ENCODE data around the gene KRT85.

Gene KRT85

GRCh38 chr12:52402377-52402776 is 35.1 kb upstream of the KRT85 start:
- Histone ChIP-seq H3K9ac (ENCODE audit: low read length) (no peak overlapping the region), H3K9me3 (ENCODE audit: insufficient read depth, low read length) (no peaks in the 10 kb centered on the region), H4K20me1 (ENCODE audit: low read depth, low read length) (no peaks in the 10 kb centered on the region), H3K4me3 (ENCODE audit: insufficient read depth, low read length, poor library complexity, severe bottlenecking) (no peak overlapping the region), H3K79me2 (ENCODE audit: insufficient read depth, low read length) (no peaks in the 10 kb centered on the region), H3K27ac (ENCODE audit: low read depth, low read length) (no peak overlapping the region), H3F3A (ENCODE audit: insufficient read depth) (no peaks in the 10 kb centered on the region), H3K9me2 (replicated peaks; ENCODE audit: insufficient read depth, low read length) (no peaks in the 10 kb centered on the region), H3K4me2 (ENCODE audit: low read depth, low read length, poor library complexity, severe bottlenecking) (no peak overlapping the region), H3K27me3 (ENCODE audit: low read length) (no peaks in the 10 kb centered on the region), H2AFZ (ENCODE audit: low read depth, low read length, severe bottlenecking) (no peak overlapping the region), H3K36me3 (ENCODE audit: low read length) (no peaks in the 10 kb centered on the region)
- TF ChIP-seq EZH2phosphoT487 (conservative IDR thresholded peaks at IDR 0.05; ENCODE audit: low read length), result no peak
- no peak for TF ChIP-seq CTCF (IDR thresholded peaks at IDR 0.05; ENCODE audit: insufficient read depth, low read length, poor library complexity, severe bottlenecking)

GRCh38 chr12:52401926-52402325 is 34.6 kb upstream of the KRT85 start:
- Histone ChIP-seq H3K9me3 (ENCODE audit: insufficient read depth, low read length) (no peaks in the 10 kb centered on the region), H3K4me2 (ENCODE audit: low read depth, low read length, poor library complexity, severe bottlenecking) (no peak overlapping the region), H2AFZ (ENCODE audit: low read depth, low read length, severe bottlenecking) (no peak overlapping the region), H3F3A (ENCODE audit: insufficient read depth) (no peaks in the 10 kb centered on the region), H4K20me1 (ENCODE audit: low read depth, low read length) (no peaks in the 10 kb centered on the region), H3K27ac (ENCODE audit: low read depth, low read length) (no peak overlapping the region), H3K79me2 (ENCODE audit: insufficient read depth, low read length) (no peaks in the 10 kb centered on the region), H3K4me3 (ENCODE audit: insufficient read depth, low read length, poor library complexity, severe bottlenecking) (no peak overlapping the region), H3K36me3 (ENCODE audit: low read length) (no peaks in the 10 kb centered on the region), H3K9ac (ENCODE audit: low read length) (no peak overlapping the region), H3K27me3 (ENCODE audit: low read length) (no peaks in the 10 kb centered on the region), H3K9me2 (replicated peaks; ENCODE audit: insufficient read depth, low read length) (no peaks in the 10 kb centered on the region)
- TF ChIP-seq CTCF (IDR thresholded peaks at IDR 0.05; ENCODE audit: insufficient read depth, low read length, poor library complexity, severe bottlenecking), result no peak
- TF ChIP-seq EZH2phosphoT487 (conservative IDR thresholded peaks at IDR 0.05; ENCODE audit: low read length), result no peak

- Histone ChIP-seq H4K20me1 (ENCODE audit: low read depth, low read length) (no peaks in the 10 kb centered on the region), H3K9me3 (ENCODE audit: insufficient read depth, low read length) (no peaks in the 10 kb centered on the region), H3K4me3 (ENCODE audit: insufficient read depth, low read length, poor library complexity, severe bottlenecking) (no peak overlapping the region), H3K9ac (ENCODE audit: low read length) (no peak overlapping the region), H3K36me3 (ENCODE audit: low read length) (no peaks in the 10 kb centered on the region), H3K9me2 (replicated peaks; ENCODE audit: insufficient read depth, low read length) (no peaks in the 10 kb centered on the region), H3K4me2 (ENCODE audit: low read depth, low read length, poor library complexity, severe bottlenecking) (no peak overlapping the region), H2AFZ (ENCODE audit: low read depth, low read length, severe bottlenecking) (no peak overlapping the region), H3F3A (ENCODE audit: insufficient read depth) (no peaks in the 10 kb centered on the region), H3K27me3 (ENCODE audit: low read length) (no peaks in the 10 kb centered on the region), H3K27ac (ENCODE audit: low read depth, low read length) (no peak overlapping the region), H3K79me2 (ENCODE audit: insufficient read depth, low read length) (no peaks in the 10 kb centered on the region)
- TF ChIP-seq EZH2phosphoT487 (conservative IDR thresholded peaks at IDR 0.05; ENCODE audit: low read length), result no peak
- TF ChIP-seq CTCF (IDR thresholded peaks at IDR 0.05; ENCODE audit: insufficient read depth, low read length, poor library complexity, severe bottlenecking), result no peak
Observed at GRCh38 chr12:52401526-52401925, 34.2 kb upstream of the KRT85 start.
